ENCODE data around the gene KIF20A. TPM values are rescaled to one million over a fixed set of nuclear protein-coding genes. Genes with fewer than 3 reads are reported as not detected.
"Not testable (repeated sequence)": the region's sequence is repeated elsewhere in the genome, so short reads cannot be mapped to it uniquely, and the experiment has no call there.

KIF20A gene
- total RNA-seq, 1 donor from 2014 or later = 4.7 TPM

DNA sequence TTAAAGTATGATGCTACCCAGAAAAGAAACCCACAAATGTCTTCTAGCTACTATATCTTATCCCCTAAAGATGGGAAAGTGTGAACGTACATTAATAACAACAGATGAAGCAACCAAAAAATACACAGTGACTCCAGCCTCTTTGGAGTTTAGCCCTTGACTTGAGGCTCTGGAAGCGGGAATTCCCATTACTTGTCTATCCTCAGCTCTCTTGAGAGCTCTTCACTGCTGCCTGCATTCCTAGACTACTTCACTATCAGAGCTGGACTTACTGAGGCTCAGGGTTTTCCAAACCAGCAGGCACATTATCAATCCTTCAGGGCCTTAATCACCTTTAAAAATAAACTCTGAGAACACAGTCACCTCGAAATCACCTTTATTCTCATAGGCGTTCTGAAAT, 38.6 kb upstream of the KIF20A start:
- H3K9me3 Mint-ChIP-seq (ENCODE audit: unreplicated experiment) = no peaks in the 10 kb centered on the region
- no peaks in the 10 kb centered on the region for H3K27me3 Mint-ChIP-seq (ENCODE audit: low read depth, unreplicated experiment)
- Histone ChIP-seq H3K9me3 (ENCODE audit: insufficient read depth, low read depth, low read length) (no peaks in the 10 kb centered on the region), H3K4me2 (ENCODE audit: low read length) (no peak overlapping the region), H3K4me1 (ENCODE audit: insufficient read depth, low read length) (peaks cover 4% of the 10 kb centered on the region), H3K4me3 (ENCODE audit: insufficient read depth, low read depth, low read length) (no peak overlapping the region), H2AFZ (ENCODE audit: low read depth, low read length) (no peak overlapping the region), H3K27ac (ENCODE audit: low read depth, low read length) (no peak overlapping the region), H4K20me1 (ENCODE audit: insufficient read depth, low read length) (no peaks in the 10 kb centered on the region), H3K79me2 (ENCODE audit: insufficient read depth, low read length) (no peaks in the 10 kb centered on the region), H3K27me3 (ENCODE audit: insufficient read depth, low read length) (no peaks in the 10 kb centered on the region), H3K36me3 (ENCODE audit: insufficient read depth, low read length) (no peaks in the 10 kb centered on the region), H3K9ac (ENCODE audit: low read length) (no peak overlapping the region)
- H3K27ac Mint-ChIP-seq (ENCODE audit: unreplicated experiment) = no peak overlapping the region
- H3K4me1 Mint-ChIP-seq (ENCODE audit: low read depth, unreplicated experiment) = no peaks in the 10 kb centered on the region
- no peak for TF ChIP-seq EZH2 (IDR thresholded peaks at IDR 0.05; ENCODE audit: insufficient read depth, low read length)
- TF ChIP-seq, protein P1, sequence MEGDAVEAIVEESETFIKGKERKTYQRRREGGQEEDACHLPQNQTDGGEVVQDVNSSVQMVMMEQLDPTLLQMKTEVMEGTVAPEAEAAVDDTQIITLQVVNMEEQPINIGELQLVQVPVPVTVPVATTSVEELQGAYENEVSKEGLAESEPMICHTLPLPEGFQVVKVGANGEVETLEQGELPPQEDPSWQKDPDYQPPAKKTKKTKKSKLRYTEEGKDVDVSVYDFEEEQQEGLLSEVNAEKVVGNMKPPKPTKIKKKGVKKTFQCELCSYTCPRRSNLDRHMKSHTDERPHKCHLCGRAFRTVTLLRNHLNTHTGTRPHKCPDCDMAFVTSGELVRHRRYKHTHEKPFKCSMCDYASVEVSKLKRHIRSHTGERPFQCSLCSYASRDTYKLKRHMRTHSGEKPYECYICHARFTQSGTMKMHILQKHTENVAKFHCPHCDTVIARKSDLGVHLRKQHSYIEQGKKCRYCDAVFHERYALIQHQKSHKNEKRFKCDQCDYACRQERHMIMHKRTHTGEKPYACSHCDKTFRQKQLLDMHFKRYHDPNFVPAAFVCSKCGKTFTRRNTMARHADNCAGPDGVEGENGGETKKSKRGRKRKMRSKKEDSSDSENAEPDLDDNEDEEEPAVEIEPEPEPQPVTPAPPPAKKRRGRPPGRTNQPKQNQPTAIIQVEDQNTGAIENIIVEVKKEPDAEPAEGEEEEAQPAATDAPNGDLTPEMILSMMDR (IDR thresholded peaks at IDR 0.05; ENCODE audit: insufficient read depth, low read depth, low read length) = no peak
- no peaks in the 10 kb centered on the region for H3K36me3 Mint-ChIP-seq (ENCODE audit: low read depth, unreplicated experiment)
- FAIRE-seq = no peak
- no peak overlapping the region for H3K4me3 Mint-ChIP-seq (ENCODE audit: unreplicated experiment)
- DNase-seq (ENCODE audit: low read depth) = no peak

DNA sequence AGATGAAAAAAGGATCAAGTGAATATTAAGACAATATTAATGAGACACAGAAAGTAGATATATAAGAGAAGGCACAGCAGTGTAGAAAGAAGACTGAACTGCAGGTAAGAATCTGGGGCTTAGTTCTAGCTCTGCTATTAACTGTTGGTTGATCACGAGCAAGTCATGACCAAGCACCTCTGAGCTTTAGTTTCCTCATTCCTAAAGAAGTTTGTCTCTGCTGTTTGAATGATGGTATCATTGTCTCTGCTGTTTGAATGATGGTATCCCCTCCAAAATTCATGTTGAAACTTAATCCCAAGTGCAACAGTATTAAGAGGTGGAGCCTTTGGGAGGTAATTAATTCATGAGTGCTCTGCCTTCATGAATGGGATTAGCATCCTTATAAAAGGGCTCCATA, 37.2 kb upstream of the KIF20A start:
- TF ChIP-seq, protein P1 (IDR thresholded peaks at IDR 0.05; ENCODE audit: insufficient read depth, low read depth, low read length) = no peak
- TF ChIP-seq EZH2 (IDR thresholded peaks at IDR 0.05; ENCODE audit: insufficient read depth, low read length) = no peak
- no peak overlapping the region for H3K9ac ChIP-seq (ENCODE audit: low read length)
- H3K4me1 Mint-ChIP-seq (ENCODE audit: low read depth, unreplicated experiment) = no peaks in the 10 kb centered on the region
- H3K27me3 Mint-ChIP-seq (ENCODE audit: low read depth, unreplicated experiment) = no peaks in the 10 kb centered on the region
- no peaks in the 10 kb centered on the region for H3K79me2 ChIP-seq (ENCODE audit: insufficient read depth, low read length)
- H3K4me3 Mint-ChIP-seq (ENCODE audit: unreplicated experiment) = no peak overlapping the region
- peaks cover 4% of the 10 kb centered on the region for H3K4me1 ChIP-seq (ENCODE audit: insufficient read depth, low read length)
- H2AFZ ChIP-seq (ENCODE audit: low read depth, low read length) = no peak overlapping the region
- H3K9me3 Mint-ChIP-seq (ENCODE audit: unreplicated experiment) = no peaks in the 10 kb centered on the region
- no peaks in the 10 kb centered on the region for H3K36me3 ChIP-seq (ENCODE audit: insufficient read depth, low read length)
- no peak overlapping the region for H3K4me2 ChIP-seq (ENCODE audit: low read length)
- H4K20me1 ChIP-seq (ENCODE audit: insufficient read depth, low read length) = no peaks in the 10 kb centered on the region
- no peak overlapping the region for H3K4me3 ChIP-seq (ENCODE audit: insufficient read depth, low read depth, low read length)
- no peak overlapping the region for H3K27ac Mint-ChIP-seq (ENCODE audit: unreplicated experiment)
- H3K36me3 Mint-ChIP-seq (ENCODE audit: low read depth, unreplicated experiment) = no peaks in the 10 kb centered on the region
- no peak overlapping the region for H3K27ac ChIP-seq (ENCODE audit: low read depth, low read length)
- H3K27me3 ChIP-seq (ENCODE audit: insufficient read depth, low read length) = no peaks in the 10 kb centered on the region
- no peak for FAIRE-seq
- no peak for DNase-seq (ENCODE audit: low read depth)
- H3K9me3 ChIP-seq (ENCODE audit: insufficient read depth, low read depth, low read length) = no peaks in the 10 kb centered on the region

DNA sequence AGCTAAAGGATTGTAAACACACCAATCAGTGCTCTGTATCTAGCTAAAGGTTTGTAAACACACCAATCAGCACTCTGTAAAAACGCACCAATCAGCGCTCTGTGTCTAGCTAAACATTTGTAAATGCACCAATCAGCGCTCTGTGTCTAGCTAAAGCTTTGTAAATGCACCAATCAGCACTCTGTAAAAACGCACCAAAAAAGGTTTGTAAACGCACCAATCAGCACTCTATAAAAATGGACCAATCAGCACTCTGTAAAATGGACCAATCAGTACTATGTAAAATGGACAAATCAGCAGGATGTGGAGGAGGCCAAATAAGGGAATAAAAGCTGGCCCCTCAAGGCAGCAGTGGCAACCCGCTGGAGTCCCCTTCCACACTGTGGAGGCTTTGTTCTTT, 35.3 kb upstream of the KIF20A start:
- H3K9ac ChIP-seq (ENCODE audit: low read length); H3K4me3 Mint-ChIP-seq (ENCODE audit: unreplicated experiment); H4K20me1 ChIP-seq (ENCODE audit: insufficient read depth, low read length); H3K27me3 ChIP-seq (ENCODE audit: insufficient read depth, low read length); H3K27ac ChIP-seq (ENCODE audit: low read depth, low read length); H3K36me3 ChIP-seq (ENCODE audit: insufficient read depth, low read length); FAIRE-seq; H3K4me1 ChIP-seq (ENCODE audit: insufficient read depth, low read length); H2AFZ ChIP-seq (ENCODE audit: low read depth, low read length); H3K4me2 ChIP-seq (ENCODE audit: low read length); H3K9me3 Mint-ChIP-seq (ENCODE audit: unreplicated experiment); H3K27ac Mint-ChIP-seq (ENCODE audit: unreplicated experiment); H3K36me3 Mint-ChIP-seq (ENCODE audit: low read depth, unreplicated experiment); H3K4me1 Mint-ChIP-seq (ENCODE audit: low read depth, unreplicated experiment); H3K27me3 Mint-ChIP-seq (ENCODE audit: low read depth, unreplicated experiment); H3K9me3 ChIP-seq (ENCODE audit: insufficient read depth, low read depth, low read length); H3K79me2 ChIP-seq (ENCODE audit: insufficient read depth, low read length); DNase-seq (ENCODE audit: low read depth); H3K4me3 ChIP-seq (ENCODE audit: insufficient read depth, low read depth, low read length): not testable (repeated sequence)

All from astrocyte (in vitro differentiated cells and primary cell).